Mammary epithelial cell (primary cell): ENCODE data around the gene KAZALD1.

Source experiments
- EZH2 ChIP-seq: IDR thresholded peaks from 2 replicates; pipeline ENCODE4 v1.6.1; 2012; ENCODE audit warnings: low read length, inconsistent platforms, borderline replicate concordance
- TF ChIP-seq, protein P1 (sequence below), 2 donors: IDR thresholded peaks in 1 of 2; conservative IDR thresholded peaks in 1 of 2; 2 replicates each; pipeline ENCODE4 v1.5.1; 2011 to 2012; ENCODE audit warnings: inconsistent platforms in 2 of 2, low read length in 2 of 2, mild to moderate bottlenecking in 2 of 2, control low read depth in 1 of 2, low read depth in 1 of 2; ENCODE audit not compliant: insufficient read depth in 1 of 2; ENCODE audit errors: extremely low read depth in 1 of 2

GRCh38 chr10:101080933-101081931 is 19.4 kb downstream of the KAZALD1 start:
- TF ChIP-seq, protein P1, sequence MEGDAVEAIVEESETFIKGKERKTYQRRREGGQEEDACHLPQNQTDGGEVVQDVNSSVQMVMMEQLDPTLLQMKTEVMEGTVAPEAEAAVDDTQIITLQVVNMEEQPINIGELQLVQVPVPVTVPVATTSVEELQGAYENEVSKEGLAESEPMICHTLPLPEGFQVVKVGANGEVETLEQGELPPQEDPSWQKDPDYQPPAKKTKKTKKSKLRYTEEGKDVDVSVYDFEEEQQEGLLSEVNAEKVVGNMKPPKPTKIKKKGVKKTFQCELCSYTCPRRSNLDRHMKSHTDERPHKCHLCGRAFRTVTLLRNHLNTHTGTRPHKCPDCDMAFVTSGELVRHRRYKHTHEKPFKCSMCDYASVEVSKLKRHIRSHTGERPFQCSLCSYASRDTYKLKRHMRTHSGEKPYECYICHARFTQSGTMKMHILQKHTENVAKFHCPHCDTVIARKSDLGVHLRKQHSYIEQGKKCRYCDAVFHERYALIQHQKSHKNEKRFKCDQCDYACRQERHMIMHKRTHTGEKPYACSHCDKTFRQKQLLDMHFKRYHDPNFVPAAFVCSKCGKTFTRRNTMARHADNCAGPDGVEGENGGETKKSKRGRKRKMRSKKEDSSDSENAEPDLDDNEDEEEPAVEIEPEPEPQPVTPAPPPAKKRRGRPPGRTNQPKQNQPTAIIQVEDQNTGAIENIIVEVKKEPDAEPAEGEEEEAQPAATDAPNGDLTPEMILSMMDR (conservative IDR thresholded peaks at IDR 0.05 in 1 of 2, IDR thresholded peaks at IDR 0.05 in 1 of 2; ENCODE audit: extremely low read depth in 1 of 2, insufficient read depth in 1 of 2, low read depth in 1 of 2, low read length in 2 of 2) = no peak
- no peak for TF ChIP-seq EZH2
